Body of pancreas (tissue), 4 donors: ENCODE results near the gene MAD1L1. TPM values are rescaled to one million over a fixed set of nuclear protein-coding genes. Genes with fewer than 3 reads are reported as not detected.

Source experiments
- ATAC-seq: fragments of 150-250 bp; one replicate; pipeline ENCODE4 v1.9.1; 2016
- DNase-seq, 4 donors: peaks; one replicate each; pipeline ENCODE4 v3.0.0-alpha.2; 2019
- H3K27ac ChIP-seq, 4 donors: fragments of 200-600 bp; sonication (generic); 1 replicate in 3 of 4; 2 replicates in 1 of 4; pipeline versions ENCODE4 v1.5.1 to v1.6.1; 2016 to 2019; ENCODE audit warnings: mild to moderate bottlenecking in 1 of 4, mixed read lengths in 1 of 4, moderate library complexity in 1 of 4
- H3K27me3 ChIP-seq, 2 donors: fragments of 200-600 bp; sonication (generic); one replicate each; pipeline ENCODE4 v1.6.0; 2016; ENCODE audit warnings: mild to moderate bottlenecking in 1 of 2
- H3K36me3 ChIP-seq, 2 donors: fragments of 200-600 bp; sonication (generic); replicated peaks in 1 of 2; 2 replicates each; pipeline ENCODE4 v1.5.1; 2016; ENCODE audit warnings: low read depth in 2 of 2; ENCODE audit not compliant: insufficient read depth in 1 of 2
- H3K4me1 ChIP-seq: fragments of 200-600 bp; sonication (generic); one replicate; pipeline ENCODE4 v1.6.0; 2016
- H3K4me3 ChIP-seq, 2 donors: fragments of 200-600 bp; sonication (generic); 1 replicate in 1 of 2; 2 replicates in 1 of 2; pipeline ENCODE4 v1.5.1; 2016 to 2019
- H3K9me3 ChIP-seq, 3 donors: fragments of 200-600 bp; sonication (generic); 1 replicate in 2 of 3; 2 replicates in 1 of 3; pipeline ENCODE4 v1.5.1; 2016
- CTCF ChIP-seq, 7 experiments: fragments of 450-650 bp in 4 of 7; fragments of 200-600 bp in 3 of 7; sonication (generic) in 3 of 7; IDR thresholded peaks; one replicate each; pipeline ENCODE4 v1.5.1; 2016 to 2019; ENCODE audit warnings: antibody characterized with exemption in 7 of 7
- POLR2A ChIP-seq, 3 donors: fragments of 450-650 bp; IDR thresholded peaks; one replicate each; pipeline ENCODE4 v1.6.1; 2016; ENCODE audit warnings: antibody characterized with exemption in 3 of 3, mild to moderate bottlenecking in 2 of 3
- WGBS, 2 donors: methylation state at CpG; one replicate each; pipeline ENCODE4 v1.1.5; 2017; 5-methylcytosine and 5-hydroxymethylcytosine counted together
- intact Hi-C: fragments of 100-400 bp; cut with DNase I; formaldehyde crosslinking; loops from one replicate; pipeline ENCODE4 v1.15.1; 2023
- total RNA-seq, 2 donors: library from RNA; depleted of rRNA; stranded (reverse); fragments of >200 nt; gene quantifications; one replicate each; pipeline ENCODE4 v1.1.0, GENCODE V29; 2016

Gene MAD1L1
- total RNA-seq, 2 donors from 2014 or later: 14.0 to 66.9 TPM

DNA sequence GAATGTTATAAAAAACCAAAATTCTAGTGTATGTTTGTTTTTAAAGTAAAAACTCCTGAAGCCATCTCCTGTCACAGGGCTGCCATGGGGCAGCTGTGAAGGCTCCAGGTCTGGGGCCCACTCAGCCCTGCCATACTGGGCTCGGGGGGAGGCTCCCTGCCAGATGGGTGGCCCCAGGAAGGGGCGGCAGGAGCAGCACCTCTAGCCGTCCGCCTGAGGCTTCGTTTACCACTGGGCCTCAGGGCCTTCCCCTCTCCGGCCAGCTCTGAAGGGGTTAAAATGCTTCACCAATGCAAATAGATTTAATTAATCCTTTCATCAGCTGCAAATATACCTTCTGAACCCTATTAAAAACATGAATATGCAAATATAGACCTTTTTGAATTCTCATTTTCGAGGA lies 423.7 kb downstream of the MAD1L1 start:
- TF ChIP-seq POLR2A (IDR thresholded peaks at IDR 0.05): no peak
- TF ChIP-seq CTCF (IDR thresholded peaks at IDR 0.05): no peak
- ATAC-seq: no peak
- no peaks in the 10 kb centered on the region for H3K9me3 ChIP-seq
- WGBS, 2 donors: 79 to 81% methylated on average over 7 of the region's 7 CpGs
- no peak overlapping the region for H3K27ac ChIP-seq
- no peaks in the 10 kb centered on the region for H3K27me3 ChIP-seq
- H3K4me1 ChIP-seq: no peaks in the 10 kb centered on the region
- no peaks in the 10 kb centered on the region for H3K36me3 ChIP-seq
- no peak overlapping the region for H3K4me3 ChIP-seq
- no peak for DNase-seq
- intact Hi-C loops: no loop called here

- Histone ChIP-seq H3K9me3 (no peaks in the 10 kb centered on the region), H3K27me3 (no peaks in the 10 kb centered on the region), H3K27ac (no peak overlapping the region), H3K36me3 (no peaks in the 10 kb centered on the region), H3K4me1 (no peaks in the 10 kb centered on the region), H3K4me3 (no peak overlapping the region)
- intact Hi-C loops: no loop called here
- WGBS, 2 donors: 77 to 78% methylated on average over 20 to 26 of the region's 26 CpGs
- ATAC-seq: no peak
- TF ChIP-seq POLR2A (IDR thresholded peaks at IDR 0.05) (no peak), CTCF (IDR thresholded peaks at IDR 0.05) (no peak)
- DNase-seq: no peak
These were observed 424.7 kb downstream of the MAD1L1 start for GRCh38 chr7:1807821-1808600.

GRCh38 chr7:1806354-1806753 lies 426.4 kb downstream of the MAD1L1 start:
- TF ChIP-seq POLR2A (IDR thresholded peaks at IDR 0.05): no peak
- TF ChIP-seq CTCF (IDR thresholded peaks at IDR 0.05): no peak
- ATAC-seq: no peak
- H3K36me3 ChIP-seq: no peaks in the 10 kb centered on the region
- no peaks in the 10 kb centered on the region for H3K4me1 ChIP-seq
- WGBS, 2 donors: 74% methylated on average over 11 to 14 of the region's 14 CpGs
- H3K9me3 ChIP-seq: no peaks in the 10 kb centered on the region
- no peak for DNase-seq
- H3K4me3 ChIP-seq: no peak overlapping the region
- no peak overlapping the region for H3K27ac ChIP-seq
- no peaks in the 10 kb centered on the region for H3K27me3 ChIP-seq
- intact Hi-C loops: no loop called here

GRCh38 chr7:1804310-1804709 lies 428.4 kb downstream of the MAD1L1 start:
- no peaks in the 10 kb centered on the region for H3K27me3 ChIP-seq
- no peaks in the 10 kb centered on the region for H3K36me3 ChIP-seq
- no peaks in the 10 kb centered on the region for H3K4me1 ChIP-seq
- H3K27ac ChIP-seq: no peak overlapping the region
- no peaks in the 10 kb centered on the region for H3K9me3 ChIP-seq
- no peak overlapping the region for H3K4me3 ChIP-seq
- WGBS, 2 donors: 76 to 82% methylated on average over 20 to 21 of the region's 21 CpGs
- ATAC-seq (no peak), DNase-seq (no peak)
- no peak for TF ChIP-seq POLR2A (IDR thresholded peaks at IDR 0.05)
- TF ChIP-seq CTCF (IDR thresholded peaks at IDR 0.05): no peak
- intact Hi-C loops: no loop called here

- intact Hi-C loops: no loop called here
- 53 to 61% methylated on average over 4 of the region's 4 CpGs for WGBS, 2 donors
- H3K36me3 ChIP-seq: no peaks in the 10 kb centered on the region
- H3K27me3 ChIP-seq: no peaks in the 10 kb centered on the region
- ATAC-seq (no peak), DNase-seq (no peak)
- H3K4me3 ChIP-seq: no peak overlapping the region
- no peaks in the 10 kb centered on the region for H3K4me1 ChIP-seq
- TF ChIP-seq CTCF (IDR thresholded peaks at IDR 0.05) (no peak), POLR2A (IDR thresholded peaks at IDR 0.05) (no peak)
- no peaks in the 10 kb centered on the region for H3K9me3 ChIP-seq
- H3K27ac ChIP-seq: no peak overlapping the region
These were observed 429.8 kb downstream of the MAD1L1 start for GRCh38 chr7:1802899-1803298.
